ENCODE measurements around the gene COL4A5.
"Not testable (repeated sequence)": the region's sequence is repeated elsewhere in the genome, so short reads cannot be mapped to it uniquely, and the experiment has no call there.

The COL4A5 gene

DNA sequence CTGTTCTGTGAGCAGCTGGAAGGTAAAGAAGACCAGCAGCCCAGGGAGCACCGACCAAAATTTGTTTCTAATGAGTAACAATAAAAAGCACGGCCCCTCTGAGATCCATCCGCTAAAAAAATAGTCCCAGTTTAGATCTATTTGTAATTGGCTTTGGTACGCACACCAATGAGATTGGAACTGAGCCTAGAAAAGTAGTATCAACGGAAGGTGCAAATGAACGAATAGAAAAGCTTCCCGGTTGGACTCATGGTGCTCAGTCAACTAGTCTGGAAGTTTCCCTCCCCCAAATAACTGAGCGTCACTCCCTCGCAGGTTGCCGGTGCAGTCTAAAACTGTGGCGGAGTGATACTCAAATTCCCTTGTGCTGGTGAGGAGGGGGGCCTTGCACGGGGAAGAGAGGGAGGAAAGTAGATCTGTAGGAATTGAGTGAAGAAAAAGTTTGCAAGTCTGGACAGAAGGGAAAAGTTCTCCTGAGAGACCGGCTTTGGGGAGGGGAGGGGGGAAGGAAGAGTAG is at the start of gene COL4A5:
COL4A5 (plus strand) TSS at position 413 of the 517 bp plus-strand sequence. CDS start 288 bp downstream, outside the sequence.
- DNase-seq = no peak

DNA sequence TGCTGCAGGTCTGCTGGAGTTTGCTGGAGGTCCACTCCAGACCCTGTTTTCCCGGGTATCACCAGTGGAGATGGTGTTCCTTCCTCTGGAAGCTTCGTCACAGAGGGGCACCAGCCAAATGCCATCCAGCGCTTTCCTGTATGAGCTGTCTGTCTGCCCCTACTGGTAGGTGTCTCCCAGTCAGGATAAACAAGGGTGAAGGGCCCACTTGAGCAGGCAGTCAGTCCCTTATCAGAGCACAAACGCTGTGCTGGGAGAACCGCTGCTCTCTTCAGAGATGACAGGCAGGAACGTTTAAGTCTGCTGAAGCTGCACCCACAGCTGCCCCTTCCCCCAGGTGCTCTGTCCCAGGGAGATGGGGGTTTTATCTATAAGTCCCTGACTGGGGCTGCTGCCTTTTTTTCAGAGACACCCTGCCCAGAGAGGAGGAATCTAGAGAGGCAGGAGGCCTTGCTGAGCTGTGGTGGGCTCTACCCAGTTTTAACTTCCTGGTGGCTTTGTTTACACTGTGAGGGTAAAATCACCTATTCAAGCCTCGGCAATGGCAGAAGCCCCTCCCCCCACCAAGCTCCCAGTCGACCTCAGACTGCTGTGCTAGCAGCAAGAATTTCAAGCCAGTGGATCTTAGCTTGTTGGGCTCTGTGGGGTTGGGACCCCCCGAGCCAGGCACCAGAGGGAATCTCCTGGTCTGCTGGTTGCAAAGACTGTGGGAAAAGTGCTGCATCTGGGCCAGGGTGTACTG is 48.5 kb upstream of the COL4A5 start:
- not testable (repeated sequence) for DNase-seq

DNA sequence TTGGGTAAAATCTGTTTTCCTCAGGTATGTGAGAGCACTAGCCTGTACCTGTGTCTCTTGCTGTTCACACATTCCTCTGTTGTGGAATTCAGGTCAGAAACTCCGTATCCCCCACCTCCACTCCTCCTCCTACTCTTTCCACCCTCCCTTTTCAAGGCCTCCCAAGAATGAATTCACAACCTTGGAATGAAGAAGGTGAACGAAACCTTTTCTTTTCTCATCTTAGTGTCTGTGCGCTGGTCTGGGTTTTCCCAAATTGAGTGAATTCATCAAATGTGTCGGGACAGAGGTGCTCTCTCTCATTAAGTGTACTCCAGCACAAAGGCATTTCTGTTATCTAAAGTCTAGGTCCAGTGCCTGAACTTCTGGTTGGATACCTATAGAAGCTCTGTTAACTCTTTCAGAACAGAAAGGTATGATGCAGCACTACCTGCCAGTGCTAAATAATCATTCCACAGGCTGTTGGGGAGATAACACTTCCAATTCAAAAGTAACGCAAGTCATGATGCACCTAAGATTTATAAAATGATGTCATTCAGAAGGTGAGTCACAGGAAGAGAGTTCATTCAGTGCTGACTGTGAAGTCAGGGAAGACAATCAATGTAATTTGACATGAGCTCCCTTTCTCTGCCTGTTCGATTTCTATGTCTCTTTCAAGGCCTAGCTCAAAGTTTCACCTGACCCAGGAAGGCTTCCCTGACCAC is 43.3 kb upstream of the COL4A5 start:
- no peak for DNase-seq

DNA sequence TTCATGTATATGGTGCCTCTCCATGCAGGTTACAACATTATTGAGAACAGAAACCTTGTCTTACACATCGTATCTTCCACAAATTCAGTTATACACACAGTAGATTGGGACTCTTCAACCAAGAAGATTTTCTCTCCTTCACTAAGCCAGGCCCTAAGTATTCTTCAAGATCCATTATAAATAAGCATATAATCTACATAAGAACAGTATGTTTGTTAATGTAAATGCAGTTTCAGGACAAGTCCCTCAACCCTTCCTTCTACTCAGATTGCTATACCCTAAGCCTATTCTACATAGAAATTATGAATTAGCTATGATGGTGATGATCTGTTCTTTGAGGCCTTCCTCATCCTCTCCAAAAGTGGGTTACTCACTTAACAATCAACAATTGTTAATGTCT is 42.7 kb upstream of the COL4A5 start:
- DNase-seq = no peak

DNA sequence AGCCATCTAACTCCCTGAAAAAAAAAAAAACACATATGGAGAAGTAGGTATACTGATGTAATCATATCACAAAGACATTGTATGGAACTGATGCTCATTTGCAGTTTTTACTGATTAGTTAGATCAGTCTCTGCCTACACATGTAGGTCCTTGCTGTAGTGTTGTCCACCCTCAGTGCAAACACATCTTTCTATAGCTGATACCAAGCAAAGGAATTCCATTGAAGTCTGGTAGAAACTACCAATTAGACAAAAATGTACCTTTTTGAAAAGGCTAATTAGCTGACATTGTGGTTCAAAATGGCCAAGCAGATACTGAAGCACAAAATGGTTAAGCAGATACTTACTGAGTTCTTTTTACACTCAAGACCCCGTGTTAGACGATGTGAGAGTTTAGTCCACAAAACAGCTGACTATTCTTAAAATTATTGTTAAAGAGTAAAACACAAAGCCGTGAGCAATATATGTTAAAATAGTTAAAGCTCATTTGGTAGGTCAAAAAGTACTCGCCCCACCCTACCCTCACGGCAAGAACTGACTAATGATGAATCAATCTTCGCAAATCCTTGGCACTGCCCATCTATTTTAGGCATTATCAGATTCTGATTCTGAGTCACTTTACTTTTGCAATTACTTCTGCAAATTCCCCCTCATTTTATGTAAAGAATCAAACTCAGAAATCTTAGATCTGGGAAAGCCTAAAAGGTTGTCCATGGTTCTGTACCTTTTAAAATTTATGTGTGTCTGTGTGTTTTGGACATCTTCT is 41.8 kb upstream of the COL4A5 start:
- DNase-seq = no peak

DNA sequence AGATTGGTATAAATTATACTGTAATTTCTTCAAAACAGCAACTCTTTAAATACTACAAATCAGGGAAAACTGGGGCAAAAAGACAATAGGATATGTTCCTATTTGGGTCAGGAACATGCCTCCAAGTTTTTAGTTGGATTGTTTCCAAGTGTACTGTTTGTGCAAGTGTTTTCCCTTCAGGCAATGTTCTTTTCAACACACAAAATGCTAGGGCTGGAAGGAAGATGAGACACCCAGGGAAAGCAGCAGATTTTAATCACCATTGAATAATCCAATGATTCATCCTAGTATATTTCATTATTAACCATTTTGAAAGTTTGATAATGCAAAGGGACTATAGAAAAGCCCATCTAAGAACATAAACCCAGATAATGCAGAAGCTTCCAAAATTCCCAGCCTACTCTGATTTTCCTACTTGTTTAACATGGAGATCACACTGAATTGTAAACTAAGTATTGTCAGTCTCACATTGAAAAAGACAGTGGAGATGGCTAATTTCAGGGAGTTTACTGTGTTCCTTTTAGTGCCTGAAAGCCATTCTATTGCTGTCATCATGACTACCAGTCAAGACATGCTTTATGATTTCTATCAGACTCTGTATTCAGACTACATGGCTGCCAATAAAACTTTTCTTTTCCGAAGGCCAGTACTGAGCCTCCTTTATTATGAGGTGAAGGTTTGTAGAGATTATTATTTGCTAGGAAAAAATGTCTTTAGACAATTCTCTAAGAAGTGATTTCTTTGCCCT is 40.0 kb upstream of the COL4A5 start:
- no peak for DNase-seq

DNA sequence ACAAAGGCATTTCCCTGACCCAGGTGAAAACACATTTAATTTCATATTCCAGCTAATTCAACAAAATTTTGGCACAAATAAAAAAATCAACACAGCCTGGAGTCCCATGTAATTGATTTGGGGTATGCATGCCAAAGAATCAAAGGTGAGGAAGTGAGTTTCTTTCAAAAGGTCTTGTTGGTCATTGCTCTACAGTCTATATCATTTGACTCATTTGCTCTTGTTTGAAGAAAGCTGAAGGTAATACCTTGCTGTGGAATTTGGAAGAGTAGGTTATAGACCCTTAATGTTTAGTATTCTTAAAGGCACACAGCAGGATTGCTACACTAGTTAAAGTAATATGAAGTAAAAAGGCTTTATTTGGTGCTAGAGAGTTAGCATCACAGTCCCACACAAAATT is 26.9 kb upstream of the COL4A5 start:
- no peak for DNase-seq

DNA sequence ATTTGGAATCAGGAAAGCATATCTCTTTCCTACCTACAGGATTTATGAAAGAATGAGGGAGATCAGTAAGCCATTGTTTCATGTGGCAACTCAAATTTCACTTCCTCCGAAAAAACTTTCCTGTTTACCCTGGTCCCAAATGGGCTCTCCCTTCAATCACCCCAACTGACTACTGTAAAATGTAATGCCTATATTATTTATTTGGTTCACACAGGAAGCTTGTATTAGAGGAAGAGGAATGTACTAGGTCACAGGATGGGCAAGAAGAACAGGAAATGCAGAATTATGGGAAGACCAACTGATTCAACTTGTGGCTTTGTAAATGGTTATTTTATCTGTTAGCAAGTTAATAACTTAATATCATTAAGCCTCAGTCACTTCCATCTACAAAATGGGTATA is 24.5 kb upstream of the COL4A5 start:
- DNase-seq = no peak

DNA sequence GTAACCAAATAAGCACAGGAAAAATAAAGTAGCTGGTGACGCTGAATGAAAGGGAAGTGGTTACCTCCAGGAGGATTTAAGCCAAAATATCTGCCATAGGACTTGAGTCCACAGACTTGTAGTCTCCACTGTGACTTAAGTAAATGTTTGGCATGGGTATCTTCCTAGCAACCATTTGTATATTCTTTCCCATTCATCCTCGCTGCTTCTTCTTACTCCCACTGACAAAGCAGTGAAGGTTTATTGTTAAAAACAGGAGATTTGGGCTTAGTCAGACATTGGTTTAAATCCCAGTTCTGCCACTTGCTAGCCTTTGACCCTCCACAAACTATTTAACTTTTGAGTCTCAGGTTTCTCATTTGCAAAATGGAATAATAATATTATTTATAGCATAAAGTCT is 23.7 kb upstream of the COL4A5 start:
- DNase-seq = no peak

DNA sequence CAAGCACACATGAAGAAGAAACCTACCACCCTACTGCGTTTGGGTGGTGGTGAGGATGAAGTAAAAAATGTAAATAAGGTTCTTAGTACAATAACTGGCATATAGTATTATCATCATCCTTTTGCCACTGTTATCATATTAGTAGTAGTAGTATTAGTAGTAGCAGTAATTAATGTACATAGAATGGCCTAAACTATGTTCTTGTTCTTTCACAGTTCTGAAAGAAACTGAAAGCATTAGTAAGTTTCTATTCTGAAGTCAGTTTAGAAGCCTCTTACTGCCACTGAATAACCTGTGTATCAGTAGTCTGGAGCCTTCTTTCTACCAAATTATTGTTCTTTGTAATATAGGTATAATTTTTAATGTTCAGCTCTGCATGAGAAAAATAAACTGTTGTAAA is 22.4 kb upstream of the COL4A5 start:
- no peak for DNase-seq

DNA sequence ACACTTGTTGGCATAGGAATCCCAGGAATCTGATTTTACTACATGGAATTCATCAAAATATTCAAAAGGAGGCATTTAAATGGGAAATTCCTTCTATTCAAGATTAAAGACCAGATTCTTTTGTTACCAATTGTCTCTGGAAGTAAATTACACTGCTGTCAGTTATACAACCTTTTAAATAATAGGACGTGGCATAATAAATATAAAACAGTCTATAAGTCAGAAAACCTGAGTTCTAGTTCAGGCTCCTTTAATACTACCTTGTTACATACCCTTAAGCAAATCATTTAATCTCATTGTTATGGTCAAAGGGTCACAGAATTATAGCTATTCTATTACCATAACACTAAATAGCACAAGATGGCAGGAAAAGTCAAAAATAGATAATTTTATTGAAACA is 20.2 kb upstream of the COL4A5 start:
- DNase-seq = no peak

DNA sequence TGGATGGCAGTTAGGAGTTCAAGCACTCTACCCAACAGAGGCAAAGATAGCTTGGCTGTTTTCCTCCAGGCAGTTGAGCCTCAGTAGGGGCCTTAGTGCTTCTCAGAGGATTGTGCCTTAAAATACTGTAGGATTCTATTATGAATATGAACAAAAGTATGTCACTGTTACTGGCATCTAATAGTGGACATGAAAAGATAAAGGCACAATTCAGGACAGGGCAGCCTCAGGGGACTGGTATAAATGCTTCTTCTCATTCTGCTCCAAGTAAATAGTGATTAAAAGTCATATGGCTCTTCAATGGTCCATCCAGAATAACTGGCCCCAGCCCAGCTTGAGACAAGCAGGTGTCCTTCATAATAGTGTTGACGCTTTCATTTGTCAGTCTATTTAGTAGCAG is 19.2 kb upstream of the COL4A5 start:
- DNase-seq = no peak

DNA sequence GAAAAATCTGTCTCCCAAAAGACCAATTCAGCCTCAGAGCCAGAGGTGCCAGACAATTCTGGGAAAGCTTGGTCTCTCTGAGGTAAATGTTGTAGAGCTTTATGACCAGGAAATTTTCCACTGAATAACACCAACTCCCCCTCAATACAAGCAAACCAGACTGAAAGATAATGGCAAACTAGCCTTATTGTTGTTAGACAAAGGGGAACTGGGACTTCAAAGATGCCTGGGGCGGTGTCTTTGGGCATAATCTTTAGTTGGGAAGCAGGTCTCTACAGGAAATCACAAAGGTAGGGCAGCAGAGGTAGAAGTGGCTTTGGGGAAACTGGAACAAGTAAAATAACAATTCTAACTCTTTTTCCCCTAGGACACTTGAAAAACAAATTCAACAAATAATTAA is 13.4 kb upstream of the COL4A5 start:
- no peak for DNase-seq

DNA sequence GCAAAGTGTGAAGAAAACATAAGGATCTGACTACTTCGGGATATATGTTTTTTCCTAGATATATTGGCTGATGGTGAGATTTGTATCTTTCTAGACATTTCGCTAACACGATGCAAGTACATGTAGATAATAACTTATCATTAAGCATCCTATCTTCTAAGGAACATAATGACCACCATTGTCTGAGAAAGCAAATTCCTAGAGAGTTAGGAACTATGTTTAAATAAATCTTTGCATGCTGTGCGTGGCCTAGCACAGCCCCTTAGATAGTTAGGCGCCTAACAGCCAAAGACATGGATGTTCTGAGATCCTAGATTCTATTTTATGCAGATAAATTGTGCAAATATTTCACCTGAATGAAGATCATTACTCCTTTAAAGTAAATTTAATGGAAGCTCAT is 4.4 kb upstream of the COL4A5 start:
- DNase-seq = no peak

DNA sequence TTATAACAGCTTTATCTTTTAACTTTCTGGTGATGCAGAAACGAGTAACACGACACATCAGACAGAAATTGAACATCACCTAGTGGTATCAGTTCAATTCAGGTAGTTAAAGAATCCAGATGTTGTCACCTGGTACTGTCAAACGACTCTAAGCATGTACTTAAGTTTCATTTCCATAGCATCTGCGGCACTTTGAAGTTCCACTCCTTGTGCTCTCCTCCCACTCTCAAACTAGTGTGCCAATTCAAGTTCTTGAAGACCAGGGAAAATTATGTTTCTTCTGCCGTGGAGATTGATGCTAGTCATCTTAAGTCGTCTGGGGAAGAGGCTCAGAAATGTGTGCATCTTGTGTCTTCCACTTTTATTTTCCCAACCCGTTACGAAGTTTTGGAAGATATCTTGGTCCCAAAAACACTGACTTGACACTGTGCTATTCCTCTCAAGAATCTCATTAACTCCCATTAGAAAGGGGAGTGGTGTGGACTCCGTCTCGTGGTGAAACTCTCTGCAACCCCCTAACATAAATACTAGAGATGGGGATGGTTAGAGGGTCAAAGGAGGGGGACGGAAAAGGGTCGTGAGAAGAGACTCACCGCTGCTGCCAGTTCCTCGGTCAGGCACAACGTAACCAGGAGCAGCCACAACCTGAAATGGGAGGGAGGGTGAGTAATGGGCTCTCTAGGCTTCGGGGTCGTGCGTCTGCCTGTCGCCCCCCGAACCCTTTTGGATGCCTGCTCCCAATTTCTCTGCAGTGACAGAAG is 2.1 kb upstream of the COL4A5 start:
- DNase-seq = no peak

DNA sequence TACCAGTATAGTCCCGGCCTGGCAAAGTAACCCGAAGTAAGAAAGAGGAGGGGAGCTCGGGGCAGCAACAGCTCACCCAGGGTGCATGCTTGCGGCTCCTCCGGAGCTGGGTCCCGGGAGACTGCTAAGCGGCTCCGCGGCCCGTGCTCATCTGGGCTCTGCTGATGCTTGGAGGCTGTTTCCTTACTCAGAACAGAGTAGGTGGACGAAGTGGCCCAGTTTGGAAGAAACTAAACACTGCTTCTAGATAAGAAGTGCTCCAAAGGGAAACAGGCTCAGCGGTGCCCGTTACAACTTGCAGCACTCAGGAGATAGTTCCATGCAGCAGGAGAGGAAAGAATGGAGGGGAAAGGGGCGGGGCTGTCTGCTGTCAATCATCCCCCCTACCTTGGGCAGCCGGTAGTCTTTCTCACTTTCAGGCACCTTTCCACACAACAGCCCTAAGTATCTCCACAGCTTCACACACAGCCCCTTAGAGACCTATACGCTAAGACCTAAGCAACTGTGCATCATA is 1.5 kb upstream of the COL4A5 start, which contains the start of gene COL4A6:
COL4A6 (minus strand) TSS at position 313 of the 514 bp plus-strand sequence; CDS start at position 87, 226 bp downstream.
- DNase-seq = no peak

DNA sequence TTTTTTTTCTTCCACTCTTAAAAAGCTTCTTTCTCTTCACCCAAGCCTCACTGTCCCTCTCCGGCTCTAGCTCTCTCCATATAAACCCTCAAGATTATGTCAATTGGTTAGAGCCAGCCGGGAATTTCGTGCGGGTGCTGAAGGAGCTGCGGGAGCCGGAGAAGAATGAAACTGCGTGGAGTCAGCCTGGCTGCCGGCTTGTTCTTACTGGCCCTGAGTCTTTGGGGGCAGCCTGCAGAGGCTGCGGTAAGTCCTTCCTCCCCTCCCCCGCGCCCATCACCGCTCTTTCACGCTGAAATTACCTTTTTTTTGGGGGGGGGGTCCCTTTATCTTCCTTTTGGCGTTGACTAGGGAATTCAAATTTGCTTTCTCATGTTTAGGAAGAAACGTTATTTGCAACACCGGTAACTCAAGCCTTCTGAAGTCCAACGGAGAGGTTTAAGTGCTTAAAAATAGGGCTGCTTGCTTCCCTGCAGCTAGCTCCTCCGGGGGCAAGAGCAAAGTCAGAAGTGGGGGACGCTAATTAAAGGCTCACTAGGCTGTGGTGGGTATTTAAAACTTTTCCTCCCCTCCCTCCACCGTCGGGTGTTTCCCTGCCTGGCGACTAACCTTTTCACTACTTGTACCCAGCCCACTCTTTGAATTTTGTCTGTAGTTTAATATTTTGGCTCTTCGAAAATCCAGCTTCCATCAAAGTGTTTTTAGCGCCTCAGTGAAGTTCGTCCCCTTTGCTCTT is 491 bp downstream of the COL4A5 start:
- no peak for DNase-seq

DNA sequence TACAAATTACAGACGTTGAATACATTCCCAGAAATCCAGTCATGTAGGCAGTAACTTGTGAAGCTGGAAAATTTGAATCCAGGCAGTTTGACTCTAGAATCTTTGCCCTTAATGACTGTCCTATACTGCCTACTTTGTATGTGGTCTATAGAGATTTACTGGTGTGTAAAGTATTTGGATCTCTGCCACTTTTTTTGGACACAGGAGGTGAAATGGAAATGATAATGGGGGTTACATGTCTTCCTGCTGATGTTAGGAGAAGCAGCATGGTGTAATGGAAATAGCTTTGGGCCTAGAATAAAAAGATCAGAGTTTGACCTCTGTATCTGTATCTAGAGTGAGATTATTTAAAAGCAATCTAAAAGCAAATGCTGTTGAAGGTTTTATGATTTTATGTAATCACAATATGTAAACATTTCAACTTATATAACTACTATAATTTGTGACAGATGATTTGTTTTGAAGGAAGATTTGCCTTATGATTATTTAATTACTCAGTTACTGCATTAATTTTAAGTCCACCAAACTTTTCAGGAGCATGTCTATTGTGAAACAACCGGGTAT is 3.3 kb downstream of the COL4A5 start:
- no peak for DNase-seq

DNA sequence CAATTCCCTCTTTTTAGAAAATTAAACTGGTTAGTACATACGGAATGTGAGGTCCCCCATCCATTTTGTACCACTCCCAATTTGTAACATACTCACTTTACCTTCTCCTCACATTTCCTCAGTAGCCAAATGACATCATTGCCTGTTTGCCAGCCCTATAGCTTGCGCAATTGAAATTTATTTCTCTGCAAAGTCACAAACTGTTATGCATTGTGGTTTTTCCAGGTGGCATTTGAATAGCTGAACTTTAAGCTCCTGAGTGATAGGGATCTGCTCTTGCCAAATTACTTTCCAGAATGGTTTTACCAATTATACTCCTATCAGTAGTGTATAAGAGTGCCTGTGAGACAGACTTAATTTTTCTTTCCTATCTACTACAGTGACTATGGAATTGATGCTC is 7.7 kb downstream of the COL4A5 start:
- no peak for DNase-seq

DNA sequence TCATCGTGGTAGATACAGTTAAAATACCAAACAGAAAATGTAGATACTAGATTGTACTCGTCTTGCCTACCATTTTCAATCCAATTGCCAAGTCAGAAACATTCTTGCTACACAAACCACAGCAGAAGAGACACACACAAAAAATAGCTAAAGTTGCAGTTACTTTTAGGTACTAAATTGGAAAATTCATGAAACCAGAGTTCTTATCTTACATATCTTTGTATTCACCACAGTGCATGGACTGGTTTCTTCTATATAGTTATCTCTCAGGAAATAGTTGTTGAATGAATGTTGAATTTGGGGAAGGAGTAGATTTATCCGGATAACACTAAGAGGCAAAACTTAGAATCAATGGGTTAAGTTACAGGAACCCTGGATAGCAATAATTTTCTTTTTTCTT is 14.2 kb downstream of the COL4A5 start:
- no peak for DNase-seq

Measured in activated CD4-positive, alpha-beta T cell treated with anti-CD3 and anti-CD28 coated beads, Interleukin-2, amount 50 U/mL, for 1 hour (primary cell).